HepG2 (cell line): ENCODE measurements around the gene FANCE. TPM values are rescaled to one million over a fixed set of nuclear protein-coding genes. Genes with fewer than 3 reads are reported as not detected.

ENCODE experiments used
- CCDC6 ChIP-seq: sonication (generic); formaldehyde crosslinking; IDR thresholded peaks from 2 replicates; pipeline ENCODE4 v1.8.1; 2022; ENCODE audit warnings: mild to moderate bottlenecking, missing genetic modification reagents, moderate library complexity
- DMAP1 ChIP-seq: IDR thresholded peaks from 2 replicates; pipeline ENCODE4 v1.6.1; 2016
- DPF2 ChIP-seq: sonication (generic); formaldehyde crosslinking; IDR thresholded peaks from 2 replicates; pipeline ENCODE4 v1.4.0; 2020; ENCODE audit warnings: mild to moderate bottlenecking, low read depth, missing genetic modification reagents, borderline replicate concordance
- ESRRA ChIP-seq: sonication (generic); formaldehyde crosslinking; IDR thresholded peaks from 2 replicates; pipeline ENCODE4 v1.5.1; 2020; ENCODE audit warnings: mild to moderate bottlenecking, low read depth, missing genetic modification reagents
- ISX ChIP-seq: sonication (generic); formaldehyde crosslinking; conservative IDR thresholded peaks from 2 replicates; pipeline ENCODE4 v1.5.0; 2020; ENCODE audit warnings: missing genetic modification reagents
- KDM3A ChIP-seq: IDR thresholded peaks from 2 replicates; pipeline ENCODE4 v1.6.1; 2018; ENCODE audit warnings: low read depth, missing compliant biosample characterization
- KLF16 ChIP-seq, 2 experiments: sonication (generic) in 1 of 2; formaldehyde crosslinking in 1 of 2; IDR thresholded peaks; 2 replicates each; pipeline versions ENCODE4 v1.6.1 to v1.8.0; 2016 to 2023; ENCODE audit warnings: missing genetic modification reagents in 2 of 2, missing compliant biosample characterization in 1 of 2
- MAZ ChIP-seq, 2 experiments: sonication (generic) in 1 of 2; formaldehyde crosslinking in 1 of 2; IDR thresholded peaks; 2 replicates each; pipeline versions ENCODE4 v1.5.0 to v1.6.1; 2012 to 2020; ENCODE audit warnings: low read depth in 2 of 2, mild to moderate bottlenecking in 2 of 2, borderline replicate concordance in 1 of 2, improper control_type of control experiment in 1 of 2, low read length in 1 of 2, missing genetic modification reagents in 1 of 2, moderate library complexity in 1 of 2
- SMAD9 ChIP-seq: sonication (generic); formaldehyde crosslinking; IDR thresholded peaks from 2 replicates; pipeline ENCODE4 v1.5.1; 2020; ENCODE audit warnings: mild to moderate bottlenecking, missing genetic modification reagents
- ZBTB3 ChIP-seq: sonication (generic); formaldehyde crosslinking; IDR thresholded peaks from 2 replicates; pipeline ENCODE4 v1.4.0; 2020; ENCODE audit warnings: low read depth, mild to moderate bottlenecking, moderate library complexity, missing genetic modification reagents, borderline replicate concordance
- ZNF274 ChIP-seq: sonication (generic); formaldehyde crosslinking; IDR thresholded peaks from 2 replicates; pipeline ENCODE4 v1.5.1; 2020; ENCODE audit warnings: mild to moderate bottlenecking, missing genetic modification reagents
- ZNF30 ChIP-seq: sonication (generic); formaldehyde crosslinking; IDR thresholded peaks from 2 replicates; pipeline ENCODE4 v1.5.0; 2020; ENCODE audit warnings: mild to moderate bottlenecking, missing genetic modification reagents
- ZNF337 ChIP-seq: sonication (generic); formaldehyde crosslinking; IDR thresholded peaks from 2 replicates; pipeline ENCODE4 v1.5.1; 2020; ENCODE audit warnings: missing genetic modification reagents, low read depth, mild to moderate bottlenecking, borderline replicate concordance
- ZNF460 ChIP-seq: sonication (generic); formaldehyde crosslinking; IDR thresholded peaks from 2 replicates; pipeline ENCODE4 v1.5.1; 2020; ENCODE audit warnings: missing genetic modification reagents, mild to moderate bottlenecking, borderline replicate concordance
- ZNF761 ChIP-seq: sonication (generic); formaldehyde crosslinking; conservative IDR thresholded peaks from 2 replicates; pipeline ENCODE4 v1.4.0; 2020; ENCODE audit warnings: mild to moderate bottlenecking, missing genetic modification reagents
- ZNF773 ChIP-seq: sonication (generic); formaldehyde crosslinking; IDR thresholded peaks from 2 replicates; pipeline ENCODE4 v1.4.0; 2020; ENCODE audit warnings: missing genetic modification reagents, borderline replicate concordance
- polyA plus RNA-seq, 8 experiments: library from polyadenylated mRNA; depleted of rRNA in 3 of 8; stranded (reverse) in 7 of 8; unstranded in 1 of 8; fragments of >200 nt; fragmentation: Illumina TruSeq in 4 of 8; extraction: Trizol in 4 of 8; gene quantifications; 2 replicates each; pipeline versions ENCODE4 v1.2.1 to v1.2.3, GENCODE V29; 2011 to 2016; ENCODE audit warnings: low read depth in 4 of 8, missing spikeins in 1 of 8, mixed read lengths in 1 of 8; ENCODE audit not compliant: insufficient read depth in 1 of 8
- total RNA-seq, 5 experiments: library from RNA; depleted of rRNA; stranded (reverse); fragments of >200 nt; fragmentation: Illumina TruSeq; extraction: Trizol; gene quantifications; 2 replicates each; pipeline ENCODE4 v1.2.3, GENCODE V29; 2016; ENCODE audit warnings: low read depth in 1 of 5
- TF ChIP-seq, protein P1 (sequence below): IDR thresholded peaks from 2 replicates; pipeline ENCODE4 v1.6.1; 2012; ENCODE audit warnings: low read depth, low read length, improper control_type of control experiment
- TF ChIP-seq, protein P2 (sequence below): sonication (generic); formaldehyde crosslinking; conservative IDR thresholded peaks from 2 replicates; pipeline ENCODE4 v1.8.1; 2023; ENCODE audit warnings: missing genetic modification reagents
- TF ChIP-seq, protein P3 (sequence below): sonication (generic); formaldehyde crosslinking; IDR thresholded peaks from 2 replicates; pipeline ENCODE4 v1.5.0; 2020; ENCODE audit warnings: mild to moderate bottlenecking, missing genetic modification reagents, borderline replicate concordance
- TF ChIP-seq, protein P4 (sequence below): sonication (generic); formaldehyde crosslinking; IDR thresholded peaks from 2 replicates; pipeline ENCODE4 v1.4.0; 2020; ENCODE audit warnings: mild to moderate bottlenecking, missing genetic modification reagents, borderline replicate concordance

The FANCE gene
- total and polyA plus RNA-seq, 2 of the 13 experiments (the other 11 are each of a cell fraction or from before 2014, with no cell fraction given) = 7.1 to 11.2 TPM

DNA sequence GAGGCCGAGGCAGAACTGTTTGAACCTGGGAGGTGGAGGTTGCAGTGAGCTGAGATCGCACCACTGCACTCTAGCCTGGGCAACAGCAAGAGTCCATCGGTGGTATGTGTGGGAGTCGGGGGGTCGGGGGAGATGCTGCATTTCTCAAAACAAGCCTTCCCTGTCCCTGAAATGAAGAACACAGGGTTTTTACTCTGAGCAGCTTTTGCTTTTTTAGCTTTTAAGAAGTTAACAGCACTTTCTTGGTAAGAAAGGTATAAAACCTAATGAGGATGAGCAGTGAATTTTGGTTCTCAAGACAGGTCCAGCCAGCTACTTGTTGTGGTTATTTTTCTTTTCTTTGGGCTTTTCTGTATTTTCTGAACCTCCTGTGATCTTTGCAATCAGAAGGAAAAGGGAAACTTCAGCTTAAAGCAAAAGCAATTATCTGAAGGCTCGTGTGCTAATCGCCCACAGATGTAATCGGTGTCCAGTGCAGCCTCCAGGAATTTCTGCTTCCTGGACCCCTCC lies 19.8 kb downstream of the FANCE start (continued):
- TF ChIP-seq, protein P1, sequence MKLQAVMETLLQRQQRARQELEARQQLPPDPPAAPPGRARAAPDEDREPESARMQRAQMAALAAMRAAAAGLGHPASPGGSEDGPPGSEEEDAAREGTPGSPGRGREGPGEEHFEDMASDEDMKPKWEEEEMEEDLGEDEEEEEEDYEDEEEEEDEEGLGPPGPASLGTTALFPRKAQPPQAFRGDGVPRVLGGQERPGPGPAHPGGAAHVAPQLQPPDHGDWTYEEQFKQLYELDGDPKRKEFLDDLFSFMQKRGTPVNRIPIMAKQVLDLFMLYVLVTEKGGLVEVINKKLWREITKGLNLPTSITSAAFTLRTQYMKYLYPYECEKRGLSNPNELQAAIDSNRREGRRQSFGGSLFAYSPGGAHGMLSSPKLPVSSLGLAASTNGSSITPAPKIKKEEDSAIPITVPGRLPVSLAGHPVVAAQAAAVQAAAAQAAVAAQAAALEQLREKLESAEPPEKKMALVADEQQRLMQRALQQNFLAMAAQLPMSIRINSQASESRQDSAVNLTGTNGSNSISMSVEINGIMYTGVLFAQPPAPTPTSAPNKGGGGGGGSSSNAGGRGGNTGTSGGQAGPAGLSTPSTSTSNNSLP = no peak
- TF ChIP-seq DPF2 (CRISPR knock-in tag) = no peak
- TF ChIP-seq KDM3A (CRISPR knock-in tag) = no peak
- TF ChIP-seq, protein P2, sequence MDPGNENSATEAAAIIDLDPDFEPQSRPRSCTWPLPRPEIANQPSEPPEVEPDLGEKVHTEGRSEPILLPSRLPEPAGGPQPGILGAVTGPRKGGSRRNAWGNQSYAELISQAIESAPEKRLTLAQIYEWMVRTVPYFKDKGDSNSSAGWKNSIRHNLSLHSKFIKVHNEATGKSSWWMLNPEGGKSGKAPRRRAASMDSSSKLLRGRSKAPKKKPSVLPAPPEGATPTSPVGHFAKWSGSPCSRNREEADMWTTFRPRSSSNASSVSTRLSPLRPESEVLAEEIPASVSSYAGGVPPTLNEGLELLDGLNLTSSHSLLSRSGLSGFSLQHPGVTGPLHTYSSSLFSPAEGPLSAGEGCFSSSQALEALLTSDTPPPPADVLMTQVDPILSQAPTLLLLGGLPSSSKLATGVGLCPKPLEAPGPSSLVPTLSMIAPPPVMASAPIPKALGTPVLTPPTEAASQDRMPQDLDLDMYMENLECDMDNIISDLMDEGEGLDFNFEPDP (CRISPR knock-in tag) = no peak
- TF ChIP-seq DMAP1 (CRISPR knock-in tag) = no peak
- no peak for TF ChIP-seq ZNF337 (CRISPR knock-in tag)
- TF ChIP-seq, protein P3, sequence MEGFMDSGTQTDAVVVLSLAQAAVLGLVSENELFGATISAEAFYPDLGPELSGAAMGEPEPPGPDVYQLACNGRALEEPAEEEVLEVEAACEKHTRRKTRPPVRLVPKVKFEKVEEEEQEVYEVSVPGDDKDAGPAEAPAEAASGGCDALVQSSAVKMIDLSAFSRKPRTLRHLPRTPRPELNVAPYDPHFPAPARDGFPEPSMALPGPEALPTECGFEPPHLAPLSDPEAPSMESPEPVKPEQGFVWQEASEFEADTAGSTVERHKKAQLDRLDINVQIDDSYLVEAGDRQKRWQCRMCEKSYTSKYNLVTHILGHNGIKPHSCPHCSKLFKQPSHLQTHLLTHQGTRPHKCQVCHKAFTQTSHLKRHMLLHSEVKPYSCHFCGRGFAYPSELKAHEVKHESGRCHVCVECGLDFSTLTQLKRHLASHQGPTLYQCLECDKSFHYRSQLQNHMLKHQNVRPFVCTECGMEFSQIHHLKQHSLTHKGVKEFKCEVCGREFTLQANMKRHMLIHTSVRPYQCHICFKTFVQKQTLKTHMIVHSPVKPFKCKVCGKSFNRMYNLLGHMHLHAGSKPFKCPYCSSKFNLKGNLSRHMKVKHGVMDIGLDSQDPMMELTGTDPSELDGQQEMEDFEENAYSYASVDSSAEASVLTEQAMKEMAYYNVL = no peak
- TF ChIP-seq CCDC6 (CRISPR knock-in tag) = 0 out of 2 replicates have a peak, but pooled peaks have one; percentile 24
- no peak for TF ChIP-seq MAZ (IDR thresholded peaks at IDR 0.05; ENCODE audit: borderline replicate concordance, low read depth, low read length)
- no peak for TF ChIP-seq MAZ (CRISPR knock-in tag; IDR thresholded peaks at IDR 0.05; ENCODE audit: low read depth)
- no peak for TF ChIP-seq ZNF30 (CRISPR knock-in tag)
- TF ChIP-seq, protein P4, sequence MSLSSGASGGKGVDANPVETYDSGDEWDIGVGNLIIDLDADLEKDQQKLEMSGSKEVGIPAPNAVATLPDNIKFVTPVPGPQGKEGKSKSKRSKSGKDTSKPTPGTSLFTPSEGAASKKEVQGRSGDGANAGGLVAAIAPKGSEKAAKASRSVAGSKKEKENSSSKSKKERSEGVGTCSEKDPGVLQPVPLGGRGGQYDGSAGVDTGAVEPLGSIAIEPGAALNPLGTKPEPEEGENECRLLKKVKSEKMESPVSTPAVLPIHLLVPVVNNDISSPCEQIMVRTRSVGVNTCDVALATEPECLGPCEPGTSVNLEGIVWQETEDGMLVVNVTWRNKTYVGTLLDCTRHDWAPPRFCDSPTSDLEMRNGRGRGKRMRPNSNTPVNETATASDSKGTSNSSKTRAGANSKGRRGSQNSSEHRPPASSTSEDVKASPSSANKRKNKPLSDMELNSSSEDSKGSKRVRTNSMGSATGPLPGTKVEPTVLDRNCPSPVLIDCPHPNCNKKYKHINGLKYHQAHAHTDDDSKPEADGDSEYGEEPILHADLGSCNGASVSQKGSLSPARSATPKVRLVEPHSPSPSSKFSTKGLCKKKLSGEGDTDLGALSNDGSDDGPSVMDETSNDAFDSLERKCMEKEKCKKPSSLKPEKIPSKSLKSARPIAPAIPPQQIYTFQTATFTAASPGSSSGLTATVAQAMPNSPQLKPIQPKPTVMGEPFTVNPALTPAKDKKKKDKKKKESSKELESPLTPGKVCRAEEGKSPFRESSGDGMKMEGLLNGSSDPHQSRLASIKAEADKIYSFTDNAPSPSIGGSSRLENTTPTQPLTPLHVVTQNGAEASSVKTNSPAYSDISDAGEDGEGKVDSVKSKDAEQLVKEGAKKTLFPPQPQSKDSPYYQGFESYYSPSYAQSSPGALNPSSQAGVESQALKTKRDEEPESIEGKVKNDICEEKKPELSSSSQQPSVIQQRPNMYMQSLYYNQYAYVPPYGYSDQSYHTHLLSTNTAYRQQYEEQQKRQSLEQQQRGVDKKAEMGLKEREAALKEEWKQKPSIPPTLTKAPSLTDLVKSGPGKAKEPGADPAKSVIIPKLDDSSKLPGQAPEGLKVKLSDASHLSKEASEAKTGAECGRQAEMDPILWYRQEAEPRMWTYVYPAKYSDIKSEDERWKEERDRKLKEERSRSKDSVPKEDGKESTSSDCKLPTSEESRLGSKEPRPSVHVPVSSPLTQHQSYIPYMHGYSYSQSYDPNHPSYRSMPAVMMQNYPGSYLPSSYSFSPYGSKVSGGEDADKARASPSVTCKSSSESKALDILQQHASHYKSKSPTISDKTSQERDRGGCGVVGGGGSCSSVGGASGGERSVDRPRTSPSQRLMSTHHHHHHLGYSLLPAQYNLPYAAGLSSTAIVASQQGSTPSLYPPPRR (CRISPR knock-in tag) = no peak
- TF ChIP-seq ZNF274 (CRISPR knock-in tag) = no peak
- no peak for TF ChIP-seq ISX (CRISPR knock-in tag)
- no peak for TF ChIP-seq ZBTB3 (CRISPR knock-in tag)
- peak; percentile 74; the same call in 1 of the 2 replicates for TF ChIP-seq ZNF460
- TF ChIP-seq ZNF773 = no peak
- TF ChIP-seq SMAD9 (CRISPR knock-in tag) = no peak
- no peak for TF ChIP-seq KLF16 (CRISPR knock-in tag; IDR thresholded peaks at IDR 0.05)
- no peak for TF ChIP-seq ZNF761 (CRISPR knock-in tag)
- no peak for TF ChIP-seq ESRRA (CRISPR knock-in tag)
